Measurements from ENCODE around the gene TRMT44.

Gene TRMT44

DNA sequence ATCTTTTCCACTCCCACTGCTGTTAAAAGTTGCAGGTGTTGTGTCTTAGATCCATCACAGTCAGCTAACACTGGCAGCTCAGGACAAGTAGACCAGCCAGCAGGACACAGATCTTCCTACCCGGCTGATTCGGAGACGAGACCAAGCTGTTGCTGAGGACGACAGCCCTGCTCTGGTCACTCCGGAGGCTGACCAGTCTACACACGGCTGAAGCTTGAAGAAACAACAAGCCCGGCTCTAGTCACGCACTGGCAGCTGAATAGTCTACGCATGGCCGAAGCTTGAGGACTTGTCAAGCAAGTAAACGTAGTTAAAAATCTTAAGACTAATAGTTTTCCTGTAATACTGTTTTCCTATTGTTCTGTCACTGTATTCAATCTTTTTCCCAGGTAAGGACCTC lies 1.8 kb upstream of the TRMT44 start:
- DNase-seq: no peak

GRCh38 chr4:8439168-8439567 lies 1.4 kb upstream of the TRMT44 start:
- no peak for DNase-seq

DNA sequence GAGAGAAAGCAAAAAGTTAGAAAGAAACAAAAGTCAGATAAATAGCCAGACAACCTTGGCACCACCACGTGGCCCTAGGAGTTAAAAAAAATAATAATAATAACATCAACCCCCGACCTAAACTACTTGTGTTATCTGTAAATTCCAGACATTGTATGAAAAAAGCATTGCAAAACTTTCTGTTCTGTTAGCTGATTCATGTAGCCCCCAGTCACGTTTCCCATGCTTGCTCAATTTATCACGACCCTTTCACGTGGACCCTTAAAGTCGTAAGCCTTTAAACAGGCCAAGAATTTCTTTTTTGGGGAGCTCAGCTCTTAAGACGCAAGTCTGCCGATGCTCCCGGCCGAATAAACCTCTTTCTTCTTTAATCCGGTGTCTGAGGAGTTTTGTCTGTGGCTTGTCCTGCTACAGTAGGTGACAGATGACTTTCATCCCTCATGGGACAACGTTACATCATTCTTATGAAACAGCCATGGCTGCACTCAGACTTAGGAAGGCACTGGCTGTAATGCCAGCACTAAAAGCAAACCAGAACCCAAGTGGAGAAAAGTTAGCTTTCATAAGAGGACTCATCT lies 574 bp upstream of the TRMT44 start:
- DNase-seq: peak; percentile 50

GRCh38 chr4:8441499-8442091 lies 1.0 kb downstream of the TRMT44 start:
- DNase-seq: no peak

DNA sequence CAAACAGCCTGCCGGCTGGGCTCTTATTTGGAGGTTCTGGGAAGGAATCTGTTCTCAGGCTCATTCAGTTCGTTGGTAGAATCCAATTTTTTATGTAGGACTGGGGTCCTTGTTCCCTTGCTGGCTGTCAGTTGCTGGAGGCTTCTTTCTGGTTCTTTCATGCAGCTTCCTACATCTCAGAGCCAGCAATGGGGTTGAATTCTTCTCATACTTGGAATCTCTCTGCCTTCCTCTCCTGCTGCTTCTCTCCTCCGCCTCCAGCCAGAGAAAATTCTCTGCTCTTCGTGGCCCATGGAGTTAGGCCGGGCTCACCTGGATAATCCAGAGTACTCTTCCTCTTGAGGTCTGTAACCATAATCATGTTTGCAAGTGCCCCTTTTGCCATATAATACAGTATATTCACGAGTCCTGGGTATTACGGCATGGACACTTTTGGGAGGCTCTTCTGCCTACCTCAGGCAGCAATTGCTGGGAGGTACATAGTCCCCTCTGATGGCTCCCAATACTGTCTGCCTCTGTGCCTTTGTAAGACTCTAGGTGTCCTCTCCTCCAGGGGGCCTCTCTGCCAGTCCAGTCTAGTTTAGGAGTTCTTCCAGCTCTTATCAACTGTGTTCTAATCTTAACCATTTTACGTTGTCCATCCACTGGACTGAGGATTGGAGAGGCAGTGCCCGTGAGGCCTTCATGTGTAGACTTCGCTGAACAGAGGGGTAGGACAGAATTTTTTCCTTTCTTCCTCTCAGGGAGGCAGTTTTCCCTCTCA lies 2.2 kb downstream of the TRMT44 start:
- DNase-seq: no peak

DNA sequence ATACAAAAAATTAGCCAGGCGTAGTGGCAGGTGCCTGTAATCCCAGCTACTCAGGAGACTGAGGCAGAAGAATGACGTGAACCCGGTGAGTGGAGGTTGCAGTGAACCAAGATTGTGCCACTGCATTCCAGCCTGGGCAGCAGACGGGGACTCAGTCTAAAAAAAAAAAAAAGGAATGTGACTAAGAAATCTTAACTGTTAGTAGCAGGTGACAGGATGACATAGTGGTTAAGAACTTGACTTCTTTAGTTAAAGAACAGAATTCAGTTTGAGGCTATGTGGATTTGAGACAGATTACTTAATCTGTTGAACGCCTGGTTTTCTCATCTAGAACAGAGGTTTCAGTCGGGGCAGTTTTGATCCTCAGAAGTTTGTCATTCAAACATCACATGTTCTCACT lies 3.2 kb downstream of the TRMT44 start:
- DNase-seq: no peak

DNA sequence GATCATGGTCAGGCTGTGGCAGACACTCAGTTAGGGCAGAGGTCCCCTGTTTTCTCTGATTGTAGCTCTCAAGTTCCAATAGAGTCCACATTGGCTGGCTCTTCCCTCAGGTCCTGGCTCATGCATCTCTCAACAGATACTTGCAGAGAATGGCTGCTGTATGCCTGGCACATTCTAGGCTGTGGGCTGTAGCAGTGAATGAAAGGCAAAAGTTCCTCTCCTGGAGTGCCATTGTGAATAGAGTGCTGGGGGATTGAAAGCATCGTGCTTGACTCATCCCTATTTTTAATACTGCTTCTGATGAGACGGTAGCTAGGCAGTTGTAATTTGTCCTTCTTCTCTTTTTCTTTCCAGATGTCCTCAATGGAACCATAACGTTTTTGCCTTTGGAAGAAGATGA lies 5.5 kb downstream of the TRMT44 start:
- no peak for DNase-seq

GRCh38 chr4:8451440-8452182 lies 11.0 kb downstream of the TRMT44 start:
- DNase-seq: no peak

DNA sequence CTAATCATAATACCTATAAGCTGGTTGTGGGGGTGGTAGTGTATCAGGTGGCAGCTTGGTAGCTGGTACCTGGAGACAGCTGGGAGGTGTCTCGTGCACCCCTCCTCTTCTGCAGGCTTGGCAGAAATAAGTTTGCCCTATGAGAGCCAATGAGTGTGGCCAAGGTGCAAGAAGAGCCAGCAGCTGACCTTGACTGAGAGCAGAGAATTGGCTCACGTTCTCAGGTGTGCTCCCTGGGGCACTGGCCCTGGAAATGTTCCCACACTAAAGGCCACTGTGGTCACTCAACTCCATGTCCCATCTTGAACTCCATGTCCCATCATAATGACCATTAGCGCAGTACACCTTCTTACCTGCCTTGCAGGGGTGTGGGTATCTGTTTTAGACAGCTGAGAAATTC lies 13.4 kb downstream of the TRMT44 start:
- no peak for DNase-seq

DNA sequence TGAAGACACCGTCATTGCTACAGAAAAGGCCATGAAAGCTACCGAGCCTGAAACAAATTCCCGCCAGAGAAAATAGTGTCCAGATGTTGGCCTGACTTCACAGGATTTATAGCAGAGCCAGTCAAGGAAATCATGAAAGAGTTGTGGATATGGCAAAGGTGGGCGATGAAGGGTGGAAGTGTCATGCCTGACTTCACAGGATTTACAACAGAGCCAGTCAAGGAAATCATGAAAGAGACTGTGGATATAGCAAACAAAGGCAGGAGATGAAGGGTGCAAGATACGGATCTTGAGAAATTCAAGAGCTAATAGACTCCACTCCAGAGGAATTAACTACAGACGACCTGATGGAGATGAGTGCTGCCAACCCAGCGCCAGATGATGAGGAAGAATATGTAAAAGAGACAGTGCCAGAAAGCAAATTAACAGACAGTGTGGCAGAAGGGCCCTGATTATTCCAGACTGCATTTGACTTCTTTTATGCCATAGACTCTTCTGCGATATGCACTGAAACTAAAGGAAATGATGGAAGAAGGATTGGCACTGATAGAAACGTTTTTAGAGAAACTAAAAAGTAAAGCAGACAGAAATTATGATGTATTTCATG lies 17.2 kb downstream of the TRMT44 start:
- no peak for DNase-seq

GRCh38 chr4:8459867-8460445 lies 19.4 kb downstream of the TRMT44 start:
- no peak for DNase-seq

DNA sequence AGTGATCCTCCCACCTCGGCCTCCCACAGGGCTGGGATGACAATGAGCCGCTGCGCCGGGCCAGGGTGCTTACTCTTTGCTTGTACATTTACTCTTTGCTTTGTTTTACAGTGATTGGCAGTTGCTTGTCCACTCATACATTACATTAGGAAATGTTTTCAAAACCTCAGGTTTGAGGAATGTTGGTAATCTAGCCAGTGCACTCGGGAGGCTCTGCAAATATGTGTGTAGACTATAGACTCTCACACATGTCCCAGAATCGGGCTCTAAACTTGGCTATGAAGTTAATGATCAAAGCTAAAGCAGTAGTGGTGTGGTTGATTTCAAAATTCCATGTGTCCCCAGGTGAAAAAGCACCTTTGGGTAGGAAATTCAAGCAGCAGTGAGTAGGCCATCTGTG lies 20.5 kb downstream of the TRMT44 start:
- DNase-seq: no peak

- no peak for DNase-seq
Measured at GRCh38 chr4:8461616-8462015, 21.0 kb downstream of the TRMT44 start.

GRCh38 chr4:8463811-8464210 lies 23.2 kb downstream of the TRMT44 start:
- no peak for DNase-seq

GRCh38 chr4:8464381-8464780 lies 23.8 kb downstream of the TRMT44 start:
- DNase-seq: no peak

GRCh38 chr4:8465615-8466611 lies 25.3 kb downstream of the TRMT44 start:
- no peak for DNase-seq

- DNase-seq: no peak
Measured at GRCh38 chr4:8467016-8467415, 26.4 kb downstream of the TRMT44 start.

GRCh38 chr4:8468746-8469535 lies 28.4 kb downstream of the TRMT44 start:
- peak; percentile 58 for DNase-seq

DNA sequence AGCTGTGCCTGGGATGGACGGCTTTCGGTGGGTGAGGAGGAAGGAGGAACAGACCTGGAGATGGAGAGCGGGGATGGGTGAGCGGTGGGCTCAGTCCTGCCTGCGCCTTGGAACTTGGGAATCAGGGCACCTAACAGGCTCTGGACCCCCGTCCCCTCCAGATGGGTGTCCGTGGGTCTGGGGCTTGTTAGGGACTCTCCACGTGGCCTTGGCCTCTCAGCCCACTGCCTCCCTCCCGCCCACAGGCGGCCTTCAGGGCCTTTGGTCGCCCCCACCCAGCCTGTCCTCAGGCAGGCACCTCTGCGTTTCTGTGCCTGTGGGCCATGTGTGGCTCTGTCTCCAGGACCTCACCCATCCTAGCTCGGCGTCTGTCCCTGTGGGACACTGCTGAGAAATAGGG lies 29.0 kb downstream of the TRMT44 start:
- DNase-seq: no peak

- DNase-seq: no peak
Measured at GRCh38 chr4:8470451-8471024, 30.0 kb downstream of the TRMT44 start.

All from T1000 (cell line).